ENCODE measurements around the gene SLC44A2. TPM values are rescaled to one million over a fixed set of nuclear protein-coding genes. Genes with fewer than 3 reads are reported as not detected.

The SLC44A2 gene
- total and polyA plus RNA-seq, 2 of the 8 experiments (the other 6 are each of a cell fraction or from before 2014, with no cell fraction given) = 105 to 120 TPM

DNA sequence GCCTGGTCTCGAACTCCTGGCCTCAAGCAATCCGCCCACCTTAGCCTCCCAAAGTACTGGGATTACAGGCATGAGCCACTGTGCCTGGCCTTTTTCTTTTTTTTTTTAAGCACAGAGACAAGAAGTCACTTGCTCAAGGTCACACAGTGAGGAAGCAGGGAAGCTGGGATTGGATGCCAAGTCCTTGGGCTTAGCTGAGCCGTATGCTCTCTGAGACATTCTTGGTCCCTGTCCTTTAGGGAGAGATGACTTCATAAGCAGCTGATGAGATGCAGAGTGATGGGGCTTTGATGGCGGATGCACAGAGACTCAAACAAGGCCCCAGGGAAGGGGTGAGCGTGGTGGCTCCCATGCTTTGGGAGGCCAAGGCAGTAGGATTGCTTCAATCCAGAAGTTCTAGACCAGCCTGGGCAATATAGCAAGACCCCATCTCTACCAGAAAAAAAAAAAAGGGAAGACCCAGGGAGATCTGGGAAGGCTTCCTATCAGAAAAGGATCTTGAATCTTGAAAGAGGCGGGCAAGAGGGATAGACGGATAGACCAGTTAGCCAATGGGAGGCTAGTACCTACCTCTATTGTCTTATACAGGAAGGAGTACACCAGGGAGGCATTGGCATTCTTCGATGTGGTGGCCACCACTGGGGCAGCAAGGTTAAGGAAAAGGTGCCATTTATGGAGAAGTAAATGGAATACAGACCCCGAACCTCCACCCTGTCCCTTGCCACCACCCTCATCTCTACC, 42.1 kb upstream of the SLC44A2 start:
- H4K8ac ChIP-seq (ENCODE audit: extremely low read depth, insufficient read depth, low read length) = no peak overlapping the region; the same call in 1 of the 2 replicates
- H4K20me1 ChIP-seq (replicated peaks in 1 of 2; ENCODE audit: control insufficient read depth in 1 of 2, insufficient read depth in 2 of 2, low read length in 2 of 2) = peaks cover 2 to 6% of the 10 kb centered on the region in 2 experiments
- peaks cover 9 to 29% (median 21%) of the 10 kb centered on the region in 4 experiments for H3K36me3 ChIP-seq (ENCODE audit: control insufficient read depth in 2 of 4, insufficient read depth in 4 of 4, low read length in 3 of 4)
- H4K5ac ChIP-seq (ENCODE audit: insufficient read length, low read depth, low read length) = no peak overlapping the region
- ChIA-PET POLR2A (ENCODE audit: partially characterized antibody) (interaction anchor here (0.6 to 6.8 kb wide), 5 partner anchors 9 to 76 kb away, joined by 3 to 33 read pairs (median 3); no protein-coding TSS in a partner anchor), CTCF (ENCODE audit: partially characterized antibody) (interaction anchor here (0.6 to 8.7 kb wide), 6 partner anchors 22 to 116 kb away, joined by 3 to 267 read pairs (median 8); no protein-coding TSS in a partner anchor)
- peaks cover 4% of the 10 kb centered on the region; the same call in 1 of the 2 replicates for H3K23me2 ChIP-seq (ENCODE audit: low read depth, low read length)
- H2BK20ac ChIP-seq (ENCODE audit: low read length) = no peak overlapping the region
- peak overlapping the region; percentile 24; the same call in 1 of the 2 replicates for H2BK5ac ChIP-seq (ENCODE audit: low read depth, low read length)
- H2BK15ac ChIP-seq (ENCODE audit: low read length) = no peak overlapping the region
- H3K4me3 ChIP-seq (ENCODE audit: extremely low read depth in 1 of 4, insufficient read depth in 2 of 4, low read depth in 3 of 4, low read length in 4 of 4) = no peak overlapping the region
- H3K27me3 ChIP-seq (replicated peaks in 1 of 4; ENCODE audit: control insufficient read depth in 3 of 4, extremely low read depth in 1 of 4, insufficient read depth in 3 of 4, low read length in 3 of 4) = peaks cover 0 to 2% (median 0%) of the 10 kb centered on the region in 4 experiments; a peak in 1 of 7 replicates
- H3K4me1 ChIP-seq (replicated peaks in 1 of 4; ENCODE audit: control insufficient read depth in 3 of 4, insufficient read depth in 4 of 4, low read length in 3 of 4) = no peaks in the 10 kb centered on the region; a peak in 1 of 7 replicates
- H3K4me2 ChIP-seq (ENCODE audit: insufficient read depth in 1 of 2, low read depth in 2 of 2, low read length in 2 of 2) = no peak overlapping the region
- no peak overlapping the region for H2BK120ac ChIP-seq (replicated peaks; ENCODE audit: low read depth, low read length)
- no peak overlapping the region for H2BK12ac ChIP-seq (ENCODE audit: low read depth, low read length)
- DNase-seq (ENCODE audit: low read depth in 1 of 2, low spot score in 2 of 2) (no peak), FAIRE-seq (no peak)
- H3K9ac ChIP-seq (replicated peaks in 1 of 4; ENCODE audit: extremely low read depth in 1 of 4, low read depth in 3 of 4, low read length in 3 of 4) = no peak overlapping the region
- no peak overlapping the region for H3K23ac ChIP-seq (ENCODE audit: insufficient read length)
- no peak overlapping the region for H4K91ac ChIP-seq (replicated peaks; ENCODE audit: insufficient read length, low read length)
- H3K56ac ChIP-seq (replicated peaks; ENCODE audit: insufficient read length, low read depth, low read length) = no peak overlapping the region
- no peak overlapping the region for H3K18ac ChIP-seq (ENCODE audit: extremely low read depth, low read length)
- no peak overlapping the region for H3K4ac ChIP-seq (replicated peaks; ENCODE audit: insufficient read length, low read depth, low read length)
- H2AFZ ChIP-seq (ENCODE audit: low read length) = no peak overlapping the region
- H3K79me2 ChIP-seq (ENCODE audit: control insufficient read depth in 1 of 2, insufficient read depth in 2 of 2, low read length in 2 of 2) = peaks cover 0 to 5% of the 10 kb centered on the region in 2 experiments; a peak in 1 of 4 replicates
- H3K27ac ChIP-seq (ENCODE audit: low read depth, low read length) = no peak overlapping the region
- no peak overlapping the region for H2AK5ac ChIP-seq (ENCODE audit: low read depth, low read length)
- H3K9me3 ChIP-seq (ENCODE audit: insufficient read depth in 2 of 2, low read depth in 1 of 2, low read length in 1 of 2) = no peaks in the 10 kb centered on the region
- H3K79me1 ChIP-seq (ENCODE audit: low read depth, low read length) = peaks cover 3% of the 10 kb centered on the region; the same call in 1 of the 2 replicates
- WGBS, 2 experiments (ENCODE audit: extremely low coverage in 1 of 2, insufficient coverage in 1 of 2, insufficient read length in 1 of 2, insufficient replicate concordance in 2 of 2, low coverage in 1 of 2, low lambda C conversion rate in 2 of 2, missing lambda C conversion rate in 1 of 2) = 90% methylated on average over 9 of the region's 9 CpGs; no CpG with 5 or more reads in 1 of the 2 experiments
- H3K14ac ChIP-seq (ENCODE audit: insufficient read length) = no peak overlapping the region
- TF ChIP-seq CBX8 (IDR thresholded peaks at IDR 0.05; ENCODE audit: borderline replicate concordance, low read depth, low read length) (no peak), CREB1 (IDR thresholded peaks at IDR 0.05) (no peak), PHF8 (conservative IDR thresholded peaks at IDR 0.05; ENCODE audit: low read depth, low read length) (no peak), CTCF (IDR thresholded peaks at IDR 0.05; ENCODE audit: control extremely low read depth in 1 of 3, insufficient read depth in 1 of 3, low read depth in 1 of 3, low read length in 3 of 3) (no peak), EGR1 (IDR thresholded peaks at IDR 0.05; ENCODE audit: borderline replicate concordance, low read depth, low read length) (no peak), CHD1 (IDR thresholded peaks at IDR 0.05; ENCODE audit: low read depth, low read length) (no peak), EP300 (IDR thresholded peaks at IDR 0.05; ENCODE audit: borderline replicate concordance in 1 of 2, low read depth in 2 of 2, low read length in 2 of 2) (no peak), SIN3A (conservative IDR thresholded peaks at IDR 0.05 in 1 of 2, IDR thresholded peaks at IDR 0.05 in 1 of 2; ENCODE audit: low read depth in 1 of 2, low read length in 2 of 2) (no peak), KDM5A (IDR thresholded peaks at IDR 0.05; ENCODE audit: low read length) (no peak)

Data from H1 (cell line).